ENCODE results near the gene FKBP1A. TPM values are rescaled to one million over a fixed set of nuclear protein-coding genes. Genes with fewer than 3 reads are reported as not detected.

The FKBP1A gene
- total and polyA plus RNA-seq, 4 donors = 145 to 465 (median 277) TPM

GRCh38 chr20:1364106-1364505 is 28.7 kb downstream of the FKBP1A start:
- DNase-seq (peak in 2 of 3 donors; percentile 9 to 47), ATAC-seq (ENCODE audit: insufficient read depth, low FRiP score) (no peak)
- 23 to 40% methylated on average over 2 of the region's 2 CpGs for WGBS, 2 donors
- TF ChIP-seq CTCF (IDR thresholded peaks at IDR 0.05; ENCODE audit: control extremely low read depth, extremely low read depth) = no peak
- Histone ChIP-seq H3K27ac (ENCODE audit: low read depth in 1 of 2, low read length in 1 of 2) (no peak overlapping the region), H3K9ac (ENCODE audit: insufficient read depth in 1 of 2, low read length in 2 of 2) (no peak overlapping the region), H3K9me3 (ENCODE audit: control insufficient read depth in 4 of 4, insufficient read depth in 3 of 4, low read length in 3 of 4) (no peaks in the 10 kb centered on the region), H3K4me1 (ENCODE audit: control insufficient read depth in 5 of 5, insufficient read depth in 5 of 5, low read length in 5 of 5) (peaks cover 0 to 2% (median 0%) of the 10 kb centered on the region in 5 donors), H3K4me3 (no peak overlapping the region), H3K27me3 (ENCODE audit: control insufficient read depth in 3 of 3, insufficient read depth in 3 of 3, low read length in 2 of 3) (no peaks in the 10 kb centered on the region), H3K36me3 (ENCODE audit: control insufficient read depth in 4 of 4, insufficient read depth in 4 of 4, low read length in 4 of 4) (peaks cover 11 to 18% (median 17%) of the 10 kb centered on the region in 4 donors)

- Histone ChIP-seq H3K9me3 (ENCODE audit: control insufficient read depth in 4 of 4, insufficient read depth in 3 of 4, low read length in 3 of 4) (no peaks in the 10 kb centered on the region), H3K27ac (ENCODE audit: low read depth in 1 of 2, low read length in 1 of 2) (no peak overlapping the region), H3K27me3 (ENCODE audit: control insufficient read depth in 3 of 3, insufficient read depth in 3 of 3, low read length in 2 of 3) (no peaks in the 10 kb centered on the region), H3K9ac (ENCODE audit: insufficient read depth in 1 of 2, low read length in 2 of 2) (no peak overlapping the region), H3K4me3 (no peak overlapping the region), H3K4me1 (ENCODE audit: control insufficient read depth in 5 of 5, insufficient read depth in 5 of 5, low read length in 5 of 5) (peaks cover 0 to 2% (median 0%) of the 10 kb centered on the region in 5 donors), H3K36me3 (ENCODE audit: control insufficient read depth in 4 of 4, insufficient read depth in 4 of 4, low read length in 4 of 4) (peaks cover 11 to 18% (median 15%) of the 10 kb centered on the region in 4 donors)
- TF ChIP-seq CTCF (IDR thresholded peaks at IDR 0.05; ENCODE audit: control extremely low read depth, extremely low read depth) = no peak
- 80 to 87% methylated on average over 5 of the region's 5 CpGs for WGBS, 2 donors
- no peak for DNase-seq
- no peak for ATAC-seq (ENCODE audit: insufficient read depth, low FRiP score)
Observed at GRCh38 chr20:1363522-1363921, 29.3 kb downstream of the FKBP1A start.

GRCh38 chr20:1362484-1362883 is 30.4 kb downstream of the FKBP1A start:
- no peak for DNase-seq
- Histone ChIP-seq H3K27me3 (ENCODE audit: control insufficient read depth in 3 of 3, insufficient read depth in 3 of 3, low read length in 2 of 3) (no peaks in the 10 kb centered on the region), H3K9me3 (ENCODE audit: control insufficient read depth in 4 of 4, insufficient read depth in 3 of 4, low read length in 3 of 4) (no peaks in the 10 kb centered on the region), H3K4me1 (ENCODE audit: control insufficient read depth in 5 of 5, insufficient read depth in 5 of 5, low read length in 5 of 5) (peaks cover 0 to 2% (median 0%) of the 10 kb centered on the region in 5 donors), H3K4me3 (no peak overlapping the region), H3K36me3 (ENCODE audit: control insufficient read depth in 4 of 4, insufficient read depth in 4 of 4, low read length in 4 of 4) (peaks cover 4 to 22% (median 13%) of the 10 kb centered on the region in 4 donors), H3K9ac (ENCODE audit: insufficient read depth in 1 of 2, low read length in 2 of 2) (no peak overlapping the region), H3K27ac (ENCODE audit: low read depth in 1 of 2, low read length in 1 of 2) (peak overlapping the region in 1 of 2 donors; percentile 10)
- no peak for ATAC-seq (ENCODE audit: insufficient read depth, low FRiP score)
- 47 to 61% methylated on average over 2 of the region's 2 CpGs for WGBS, 2 donors
- TF ChIP-seq CTCF (IDR thresholded peaks at IDR 0.05; ENCODE audit: control extremely low read depth, extremely low read depth) = no peak

All from lung (tissue), 12 donors.